HG02571 (cell line): Measurements from ENCODE around the gene KPNA2.
"Not testable (repeated sequence)": the region's sequence is repeated elsewhere in the genome, so short reads cannot be mapped to it uniquely, and the experiment has no call there.

Experiments
- ATAC-seq: cut with Tn5 transposase; IDR thresholded peaks from one replicate; pipeline ENCODE4 v1.9.1; 2021; ENCODE audit warnings: mild to moderate bottlenecking, moderate library complexity; ENCODE audit not compliant: unreplicated experiment

The KPNA2 gene

GRCh38 chr17:68054296-68054900 is 18.9 kb downstream of the KPNA2 start:
- ATAC-seq: no peak

GRCh38 chr17:68057531-68057952 is 22.0 kb downstream of the KPNA2 start:
- no peak for ATAC-seq

- ATAC-seq: no peak
These were observed 24.8 kb downstream of the KPNA2 start for GRCh38 chr17:68060336-68060735.

GRCh38 chr17:68061512-68062313 is 26.2 kb downstream of the KPNA2 start:
- ATAC-seq: no peak

GRCh38 chr17:68065366-68065765 is 29.8 kb downstream of the KPNA2 start:
- not testable (repeated sequence) for ATAC-seq

- not testable (repeated sequence) for ATAC-seq
These were observed 33.0 kb downstream of the KPNA2 start for GRCh38 chr17:68068512-68068911.

GRCh38 chr17:68070582-68071444 is 35.3 kb downstream of the KPNA2 start:
- not testable (repeated sequence) for ATAC-seq

- no peak for ATAC-seq
These were observed 38.7 kb downstream of the KPNA2 start for GRCh38 chr17:68074279-68074678.

GRCh38 chr17:68075953-68076607 is 40.5 kb downstream of the KPNA2 start:
- ATAC-seq: not testable (repeated sequence)

GRCh38 chr17:68077498-68077897 is 42.0 kb downstream of the KPNA2 start:
- ATAC-seq: not testable (repeated sequence)

GRCh38 chr17:68080411-68081150 is 45.0 kb downstream of the KPNA2 start:
- no peak for ATAC-seq

- ATAC-seq: not testable (repeated sequence)
These were observed 46.0 kb downstream of the KPNA2 start for GRCh38 chr17:68081305-68082265.

- no peak for ATAC-seq
These were observed 50.3 kb downstream of the KPNA2 start for GRCh38 chr17:68085771-68086381.

GRCh38 chr17:68086666-68087065 is 51.1 kb downstream of the KPNA2 start:
- ATAC-seq: not testable (repeated sequence)

GRCh38 chr17:68087131-68087623 is 51.6 kb downstream of the KPNA2 start:
- not testable (repeated sequence) for ATAC-seq

GRCh38 chr17:68087851-68088250 is 52.3 kb downstream of the KPNA2 start:
- no peak for ATAC-seq

GRCh38 chr17:68089881-68090280 is 54.3 kb downstream of the KPNA2 start:
- no peak for ATAC-seq

- no peak for ATAC-seq
These were observed 59.0 kb downstream of the KPNA2 start for GRCh38 chr17:68094481-68095078.
